NCI-H2196 treated with DMSO at 0.1 percent for 48 hours (cell line): ENCODE data around the gene ADCY9.
"Not testable (repeated sequence)": the region's sequence is repeated elsewhere in the genome, so short reads cannot be mapped to it uniquely, and the experiment has no call there.

Experiments used
- DNase-seq: peaks from one replicate; lab custom pipeline; 2025; ENCODE audit not compliant: unreplicated experiment; lab: John Stamatoyannopoulos, UW

The ADCY9 gene

GRCh38 chr16:3927147-3927546, 189.1 kb downstream of the ADCY9 start:
- not testable (repeated sequence) for DNase-seq

- no peak for DNase-seq
Measured at GRCh38 chr16:3924763-3925162, 191.5 kb downstream of the ADCY9 start.

- no peak for DNase-seq
Measured at GRCh38 chr16:3922241-3922640, 194.0 kb downstream of the ADCY9 start.

GRCh38 chr16:3920206-3920605, 196.0 kb downstream of the ADCY9 start:
- DNase-seq = no peak

- DNase-seq = no peak
Measured at GRCh38 chr16:3919413-3919812, 196.8 kb downstream of the ADCY9 start.

DNA sequence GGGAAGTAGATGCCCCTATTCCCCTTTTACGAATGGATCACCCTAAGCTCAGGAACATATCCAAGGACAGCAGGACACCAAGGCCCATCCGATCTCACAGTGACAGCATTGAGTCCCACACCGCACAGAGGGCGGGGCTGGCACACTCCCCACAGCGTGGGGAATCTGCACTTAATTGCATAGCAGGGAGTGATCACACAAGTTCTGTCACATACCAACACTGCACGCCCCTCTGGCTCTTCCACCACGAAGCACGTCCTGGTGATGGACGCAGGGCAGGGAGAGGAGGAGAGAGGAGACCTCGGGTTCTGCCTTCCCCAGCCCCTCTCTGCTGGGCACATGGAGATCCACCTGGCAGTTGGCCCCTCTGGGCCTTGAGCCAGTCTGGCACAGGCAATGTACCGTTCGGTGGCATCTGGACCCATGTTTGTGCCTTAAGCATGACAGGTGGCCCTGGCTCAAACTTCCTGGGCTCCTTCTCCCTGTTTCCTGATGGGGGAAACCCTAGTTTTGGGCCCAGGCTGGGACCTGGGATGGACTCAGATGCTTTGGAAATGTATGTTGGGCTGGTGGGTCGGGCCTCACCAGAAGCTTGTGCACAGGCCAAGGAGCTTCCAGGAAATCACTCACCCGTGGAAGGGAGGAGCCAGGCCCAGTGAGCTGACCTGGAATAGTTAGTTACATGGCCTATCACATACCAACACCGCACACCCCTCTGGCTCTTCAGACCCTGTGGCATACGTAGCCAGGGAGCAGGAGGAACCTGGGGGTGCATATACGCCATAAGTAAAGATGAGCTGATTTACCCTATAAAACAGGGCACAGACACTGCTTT, 200.6 kb downstream of the ADCY9 start:
- no peak for DNase-seq

GRCh38 chr16:3912897-3913296, 203.3 kb downstream of the ADCY9 start:
- no peak for DNase-seq
